K562 (cell line): ENCODE data around the gene CNTRL.

Experiments
- MECOM ChIP-seq: fragments of 250-450 bp; sonication (Bioruptor Pico); IDR thresholded peaks from 2 replicates; pipeline ENCODE4 v1.8.0; 2022; ENCODE audit warnings: inconsistent platforms
- PML ChIP-seq: IDR thresholded peaks from 2 replicates; pipeline ENCODE4 v1.6.1; 2012; ENCODE audit warnings: low read length, inconsistent platforms
- SP2 ChIP-seq: IDR thresholded peaks from 2 replicates; pipeline ENCODE4 v1.6.1; 2011; ENCODE audit warnings: mild to moderate bottlenecking, low read depth, low read length, moderate library complexity; ENCODE audit not compliant: poor library complexity, severe bottlenecking; ENCODE audit errors: extremely low read depth
- STAT5A ChIP-seq: IDR thresholded peaks from 2 replicates; pipeline ENCODE4 v1.6.1; 2012; ENCODE audit warnings: low read length, inconsistent platforms, borderline replicate concordance
- TARDBP ChIP-seq: fragments of 450-650 bp; IDR thresholded peaks from 2 replicates; pipeline ENCODE4 v1.6.1; 2016
- ZNF79 ChIP-seq: fragments of 250-450 bp; sonication (Bioruptor Pico); IDR thresholded peaks from 2 replicates; pipeline ENCODE4 v1.4.0; 2020; ENCODE audit warnings: low read depth, mild to moderate bottlenecking, moderate library complexity
- TF ChIP-seq, protein P1 (sequence below): sonication (generic); formaldehyde crosslinking; IDR thresholded peaks from 2 replicates; pipeline ENCODE4 v1.5.0; 2020; ENCODE audit warnings: missing genetic modification reagents

DNA sequence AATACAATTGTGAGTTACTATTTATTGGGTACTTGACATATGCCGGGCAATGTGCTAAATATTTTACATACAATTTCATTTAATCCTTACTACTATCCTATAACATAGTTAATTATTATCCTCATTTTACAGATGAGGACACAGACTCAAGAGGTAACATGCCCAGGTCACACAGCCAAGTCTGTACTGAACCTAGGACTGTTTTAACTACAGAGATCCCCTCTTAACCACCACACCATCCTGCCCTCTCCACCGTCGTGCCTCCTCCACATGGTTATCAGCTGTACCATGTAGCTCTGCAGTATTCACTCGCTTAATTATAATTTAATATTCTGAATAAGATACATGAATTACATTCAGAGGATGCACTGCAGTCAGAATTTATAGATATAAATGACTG lies 121.6 kb downstream of the CNTRL start:
- no peak for TF ChIP-seq TARDBP
- TF ChIP-seq, protein P1, sequence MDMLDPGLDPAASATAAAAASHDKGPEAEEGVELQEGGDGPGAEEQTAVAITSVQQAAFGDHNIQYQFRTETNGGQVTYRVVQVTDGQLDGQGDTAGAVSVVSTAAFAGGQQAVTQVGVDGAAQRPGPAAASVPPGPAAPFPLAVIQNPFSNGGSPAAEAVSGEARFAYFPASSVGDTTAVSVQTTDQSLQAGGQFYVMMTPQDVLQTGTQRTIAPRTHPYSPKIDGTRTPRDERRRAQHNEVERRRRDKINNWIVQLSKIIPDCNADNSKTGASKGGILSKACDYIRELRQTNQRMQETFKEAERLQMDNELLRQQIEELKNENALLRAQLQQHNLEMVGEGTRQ (CRISPR knock-in tag) = no peak
- TF ChIP-seq MECOM (CRISPR knock-in tag) = no peak
- TF ChIP-seq ZNF79 (CRISPR knock-in tag) = no peak
- TF ChIP-seq PML = no peak
- TF ChIP-seq STAT5A = no peak
- no peak for TF ChIP-seq SP2
